Activated CD8-positive, alpha-beta memory T cell treated with anti-CD3 and anti-CD28 coated beads, Interleukin-2, amount 10 ng/mL, durations not matched to agents 7 days and 5 days (primary cell): ENCODE data around the gene ARFGAP1. TPM values are rescaled to one million over a fixed set of nuclear protein-coding genes. Genes with fewer than 3 reads are reported as not detected.

Source experiments
- ATAC-seq: fragments of 150-1000 bp; cut with Tn5 transposase; one replicate; pipeline ENCODE4 v1.10.0; 2021; ENCODE audit warnings: moderate library complexity
- CTCF ChIA-PET: fragments of 350-600 bp; sonication (Branson Sonifier 250); formaldehyde crosslinking; loops from one replicate; lab custom pipeline; 2021; ENCODE audit warnings: antibody characterized with exemption; lab: Charles Lee
- DNase-seq: peaks from one replicate; pipeline ENCODE4 v3.0.0-alpha.2; 2020
- H3K27ac Mint-ChIP-seq: one replicate; pipeline ENCODE4 v1.8.0; 2021; ENCODE audit warnings: mild to moderate bottlenecking, mixed read lengths
- H3K27me3 Mint-ChIP-seq: one replicate; pipeline ENCODE4 v1.8.0; 2021; ENCODE audit warnings: mixed read lengths
- H3K36me3 Mint-ChIP-seq: one replicate; pipeline ENCODE4 v1.8.0; 2021; ENCODE audit warnings: mild to moderate bottlenecking, mixed read lengths
- H3K4me1 Mint-ChIP-seq: one replicate; pipeline ENCODE4 v1.8.0; 2021; ENCODE audit warnings: mixed read lengths
- H3K4me3 Mint-ChIP-seq: one replicate; pipeline ENCODE4 v1.8.0; 2021; ENCODE audit warnings: mild to moderate bottlenecking, moderate library complexity, mixed read lengths
- H3K9me3 Mint-ChIP-seq: one replicate; pipeline ENCODE4 v1.8.0; 2022; ENCODE audit warnings: low read depth, mixed read lengths
- total RNA-seq, 2 experiments: library from RNA; stranded (reverse); gene quantifications; one replicate each; pipeline ENCODE4 v1.2.3, GENCODE V29; 2021

Gene ARFGAP1
- total RNA-seq, 2 experiments from 2014 or later: 79.6 to 90.2 TPM

DNA sequence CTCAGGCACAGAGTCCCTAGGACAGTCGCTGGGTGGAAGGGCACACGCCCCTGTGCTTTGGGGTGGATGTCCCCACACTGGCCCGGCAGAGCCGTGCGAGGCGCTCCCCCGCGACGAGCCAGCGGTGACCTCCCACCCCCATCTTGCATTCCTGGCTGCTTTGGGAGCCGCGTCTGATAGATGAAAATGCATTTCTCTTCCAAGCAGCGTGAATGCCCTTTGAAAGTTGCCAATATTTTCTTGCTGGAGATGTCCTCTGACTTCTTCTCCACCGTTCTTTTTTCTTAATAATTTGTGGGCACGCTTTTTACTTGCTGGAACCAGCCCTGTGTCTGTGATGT, 50.3 kb downstream of the ARFGAP1 start:
- ATAC-seq: no peak
- Mint-ChIP-seq H3K36me3 (no peaks in the 10 kb centered on the region), H3K27ac (no peak overlapping the region), H3K27me3 (peaks cover 21% of the 10 kb centered on the region), H3K9me3 (no peaks in the 10 kb centered on the region), H3K4me1 (peaks cover 4% of the 10 kb centered on the region), H3K4me3 (no peak overlapping the region)
- CTCF ChIA-PET: no interaction called here
- DNase-seq: no peak

DNA sequence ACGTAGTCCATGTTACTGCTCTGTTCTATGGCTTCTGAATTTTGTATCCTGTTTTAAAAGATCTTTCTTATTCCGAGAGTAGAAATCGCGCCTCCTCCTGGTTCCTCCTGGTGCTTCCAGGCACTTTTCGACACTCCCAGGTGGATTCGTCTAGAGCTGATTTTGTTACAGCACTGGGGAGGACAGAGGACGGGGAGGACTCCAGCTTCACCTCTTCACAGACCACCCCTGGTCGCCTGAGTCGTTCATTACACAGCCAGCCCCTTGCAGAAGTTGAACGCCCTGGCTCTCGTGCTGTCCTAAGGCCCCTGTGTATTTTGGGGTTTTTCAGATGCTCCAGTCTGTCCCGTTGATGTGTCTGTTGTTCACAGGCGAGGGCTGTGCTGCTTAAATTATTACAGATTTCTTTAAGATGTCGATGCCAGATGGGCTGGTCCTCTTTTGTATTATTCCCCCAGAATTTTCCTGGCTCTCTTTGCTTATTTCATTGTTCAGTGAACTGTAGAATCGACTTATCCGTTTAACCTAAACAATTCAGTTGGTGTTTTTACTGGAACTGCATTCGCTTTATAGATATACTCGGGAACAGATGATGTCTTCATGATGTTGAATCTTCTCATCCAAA, 50.9 kb downstream of the ARFGAP1 start:
- DNase-seq (no peak), ATAC-seq (no peak)
- Mint-ChIP-seq H3K4me1 (peaks cover 4% of the 10 kb centered on the region), H3K9me3 (no peaks in the 10 kb centered on the region), H3K36me3 (no peaks in the 10 kb centered on the region), H3K4me3 (no peak overlapping the region), H3K27me3 (peaks cover 21% of the 10 kb centered on the region), H3K27ac (no peak overlapping the region)
- CTCF ChIA-PET: no interaction called here

DNA sequence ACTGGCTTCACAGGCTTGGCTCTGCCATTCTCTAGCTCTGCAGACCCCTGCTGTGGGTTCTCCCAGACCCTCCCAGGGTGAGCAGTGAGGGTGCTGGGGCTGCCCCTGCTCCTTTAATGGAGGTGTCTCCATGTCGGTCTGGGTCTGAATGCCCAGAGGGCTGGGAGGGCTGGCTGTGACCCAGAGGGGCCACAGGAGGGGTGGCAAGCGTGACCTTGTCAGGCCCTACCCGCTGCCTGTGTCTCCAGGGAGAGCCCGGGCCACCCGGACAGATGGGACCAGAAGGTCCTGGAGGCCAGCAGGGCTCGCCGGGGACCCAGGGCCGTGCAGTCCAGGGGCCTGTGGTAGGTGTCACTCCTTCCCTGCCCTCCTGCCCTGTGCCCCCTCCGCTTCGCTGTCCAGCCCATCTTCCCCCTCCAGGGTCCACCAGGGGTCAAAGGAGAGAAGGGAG, 52.4 kb downstream of the ARFGAP1 start:
- DNase-seq: no peak
- CTCF ChIA-PET: no interaction called here
- ATAC-seq: no peak
- no peaks in the 10 kb centered on the region for H3K9me3 Mint-ChIP-seq
- H3K4me3 Mint-ChIP-seq: no peak overlapping the region
- no peaks in the 10 kb centered on the region for H3K36me3 Mint-ChIP-seq
- peaks cover 21% of the 10 kb centered on the region for H3K27me3 Mint-ChIP-seq
- peaks cover 4% of the 10 kb centered on the region for H3K4me1 Mint-ChIP-seq
- H3K27ac Mint-ChIP-seq: no peak overlapping the region

DNA sequence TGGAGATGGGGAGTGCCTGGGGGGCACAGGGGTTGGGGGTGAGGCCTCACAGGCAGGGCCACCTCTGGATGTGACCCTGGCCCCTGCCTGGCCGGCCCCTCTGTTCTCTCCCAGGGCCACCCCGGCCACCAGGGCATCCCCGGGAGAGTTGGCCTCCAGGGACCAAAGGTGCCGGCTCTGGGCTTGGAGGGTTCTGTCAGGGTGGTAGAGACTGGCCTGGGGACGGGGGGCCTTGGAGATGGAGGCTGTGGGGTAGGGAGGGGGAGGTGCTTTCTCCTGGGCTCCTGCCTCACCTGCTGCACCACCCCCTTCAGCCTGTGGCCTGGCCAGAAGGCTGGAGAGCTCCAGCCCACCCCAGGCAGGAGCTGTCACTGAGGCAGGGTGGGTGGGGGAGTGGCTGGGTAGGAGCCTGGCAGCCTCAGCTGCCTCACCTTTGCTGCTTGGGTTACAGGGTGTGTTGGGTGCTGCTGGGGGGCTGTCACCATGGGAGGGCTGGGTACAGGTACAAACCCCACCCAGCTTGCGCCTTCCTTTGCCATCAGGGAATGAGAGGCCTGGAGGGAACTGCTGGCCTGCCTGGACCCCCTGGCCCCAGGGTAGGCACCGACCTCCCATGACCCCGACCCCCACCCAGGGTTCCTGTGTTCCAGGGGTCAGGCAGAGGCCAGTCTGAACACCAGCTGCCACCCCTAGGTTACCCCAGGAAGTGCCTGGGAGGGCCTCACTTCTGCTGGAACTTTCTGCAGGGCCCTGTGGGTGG, 53.1 kb downstream of the ARFGAP1 start:
- CTCF ChIA-PET: no interaction called here
- DNase-seq: no peak
- peak overlapping the region; percentile 64 for H3K27ac Mint-ChIP-seq
- no peaks in the 10 kb centered on the region for H3K36me3 Mint-ChIP-seq
- peaks cover 21% of the 10 kb centered on the region for H3K27me3 Mint-ChIP-seq
- no peaks in the 10 kb centered on the region for H3K9me3 Mint-ChIP-seq
- H3K4me3 Mint-ChIP-seq: no peak overlapping the region
- peaks cover 4% of the 10 kb centered on the region for H3K4me1 Mint-ChIP-seq
- ATAC-seq: no peak

GRCh38 chr20:63326314-63327230, 54.0 kb downstream of the ARFGAP1 start:
- DNase-seq (no peak), ATAC-seq (no peak)
- H3K9me3 Mint-ChIP-seq: peaks cover 1% of the 10 kb centered on the region
- CTCF ChIA-PET: interaction anchor here (1.0 kb wide), 1 partner anchor 103 kb away, joined by 4 read pairs; no protein-coding TSS in a partner anchor
- H3K36me3 Mint-ChIP-seq: peaks cover under 1% of the 10 kb centered on the region
- H3K4me3 Mint-ChIP-seq: no peak overlapping the region
- H3K27me3 Mint-ChIP-seq: peaks cover 21% of the 10 kb centered on the region
- peaks cover 4% of the 10 kb centered on the region for H3K4me1 Mint-ChIP-seq
- peak overlapping the region; percentile 80 for H3K27ac Mint-ChIP-seq

GRCh38 chr20:63327231-63327745, 54.7 kb downstream of the ARFGAP1 start:
- no peak for ATAC-seq
- no peak overlapping the region for H3K4me3 Mint-ChIP-seq
- H3K4me1 Mint-ChIP-seq: peaks cover 4% of the 10 kb centered on the region
- peaks cover 21% of the 10 kb centered on the region for H3K27me3 Mint-ChIP-seq
- DNase-seq: no peak
- peaks cover 1% of the 10 kb centered on the region for H3K36me3 Mint-ChIP-seq
- H3K27ac Mint-ChIP-seq: peak overlapping the region; percentile 80
- CTCF ChIA-PET: interaction anchor here (1.0 kb wide), 1 partner anchor 104 kb away, joined by 4 read pairs; no protein-coding TSS in a partner anchor
- H3K9me3 Mint-ChIP-seq: peaks cover 7% of the 10 kb centered on the region

GRCh38 chr20:63328026-63328700, 55.5 kb downstream of the ARFGAP1 start:
- Mint-ChIP-seq H3K9me3 (peaks cover 7% of the 10 kb centered on the region), H3K4me3 (no peak overlapping the region)
- CTCF ChIA-PET: no interaction called here

GRCh38 chr20:63328718-63329275, 56.2 kb downstream of the ARFGAP1 start:
- CTCF ChIA-PET: no interaction called here
- no peak for ATAC-seq

More at GRCh38 chr20:63328026-63328700, 55.5 kb downstream of the ARFGAP1 start:
- peaks cover 4% of the 10 kb centered on the region for H3K4me1 Mint-ChIP-seq
- peaks cover 13% of the 10 kb centered on the region for H3K27me3 Mint-ChIP-seq
- H3K27ac Mint-ChIP-seq: no peak overlapping the region
- DNase-seq: no peak
- ATAC-seq: no peak
- peaks cover 1% of the 10 kb centered on the region for H3K36me3 Mint-ChIP-seq

GRCh38 chr20:63329331-63330083, 56.9 kb downstream of the ARFGAP1 start:
- Mint-ChIP-seq H3K9me3 (peaks cover 7% of the 10 kb centered on the region), H3K27ac (no peak overlapping the region), H3K4me1 (peaks cover 4% of the 10 kb centered on the region), H3K27me3 (no peaks in the 10 kb centered on the region), H3K36me3 (peaks cover 1% of the 10 kb centered on the region), H3K4me3 (no peak overlapping the region)
- ATAC-seq (no peak), DNase-seq (no peak)
- CTCF ChIA-PET: no interaction called here

More at GRCh38 chr20:63328718-63329275, 56.2 kb downstream of the ARFGAP1 start:
- Mint-ChIP-seq H3K4me1 (peaks cover 4% of the 10 kb centered on the region), H3K27me3 (peaks cover 6% of the 10 kb centered on the region), H3K9me3 (peaks cover 7% of the 10 kb centered on the region), H3K4me3 (no peak overlapping the region), H3K27ac (no peak overlapping the region), H3K36me3 (peaks cover 1% of the 10 kb centered on the region)
- no peak for DNase-seq

GRCh38 chr20:63330084-63330760, 57.6 kb downstream of the ARFGAP1 start:
- ATAC-seq (no peak), DNase-seq (no peak)
- Mint-ChIP-seq H3K27ac (no peak overlapping the region), H3K9me3 (peaks cover 7% of the 10 kb centered on the region), H3K36me3 (peaks cover 1% of the 10 kb centered on the region), H3K4me1 (peaks cover 4% of the 10 kb centered on the region), H3K27me3 (no peaks in the 10 kb centered on the region), H3K4me3 (no peak overlapping the region)
- CTCF ChIA-PET: interaction anchor here (1.0 kb wide), 1 partner anchor 21 kb away, joined by 3 read pairs; no protein-coding TSS in a partner anchor

DNA sequence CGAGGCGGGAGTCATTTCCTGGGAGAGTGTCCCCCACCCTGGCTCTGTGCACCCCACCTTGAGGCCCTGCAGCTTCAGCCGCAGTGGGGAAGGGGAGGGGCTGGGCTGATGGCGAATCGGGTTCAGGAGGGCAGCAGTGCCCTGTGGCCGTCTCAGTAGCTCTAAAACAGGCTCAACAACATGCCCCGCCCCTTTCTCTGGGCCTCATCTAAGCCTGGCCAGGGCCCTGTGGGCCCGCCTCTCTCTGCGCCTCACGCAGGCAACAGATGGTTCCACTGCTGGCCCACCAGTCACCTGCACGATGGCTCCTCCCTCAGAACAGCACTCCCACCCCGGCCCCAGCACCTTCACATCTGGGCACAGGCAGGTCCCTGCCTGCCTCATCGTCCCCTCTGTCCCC, 58.3 kb downstream of the ARFGAP1 start:
- Mint-ChIP-seq H3K36me3 (peaks cover 1% of the 10 kb centered on the region), H3K4me3 (no peak overlapping the region), H3K4me1 (peaks cover 4% of the 10 kb centered on the region), H3K27me3 (no peaks in the 10 kb centered on the region), H3K9me3 (peaks cover 7% of the 10 kb centered on the region), H3K27ac (no peak overlapping the region)
- CTCF ChIA-PET: interaction anchor here (1.0 kb wide), 1 partner anchor 22 kb away, joined by 3 read pairs; no protein-coding TSS in a partner anchor
- DNase-seq (no peak), ATAC-seq (no peak)
